Activated CD4-positive, alpha-beta T cell treated with anti-CD3 and anti-CD28 coated beads, Interleukin-2, Interleukin-6, amounts not matched to agents 100 ng/mL and 50 ng/mL, durations not matched to agents 16 hours and 8 hours (primary cell): ENCODE measurements around the gene ERC2.

Experiments used
- DNase-seq: peaks from one replicate; pipeline ENCODE4 v3.0.0-alpha.2; 2020

The ERC2 gene

GRCh38 chr3:56180433-56180832 lies 287.8 kb downstream of the ERC2 start:
- DNase-seq: no peak

GRCh38 chr3:56173601-56174000 lies 294.7 kb downstream of the ERC2 start:
- no peak for DNase-seq

- DNase-seq: no peak
These were observed 303.8 kb downstream of the ERC2 start for GRCh38 chr3:56164436-56164835.

GRCh38 chr3:56157693-56158362 lies 310.4 kb downstream of the ERC2 start:
- no peak for DNase-seq

- DNase-seq: no peak
These were observed 314.0 kb downstream of the ERC2 start for GRCh38 chr3:56154297-56154696.

- DNase-seq: no peak
These were observed 320.9 kb downstream of the ERC2 start for GRCh38 chr3:56147354-56147753.

GRCh38 chr3:56145410-56145809 lies 322.9 kb downstream of the ERC2 start:
- DNase-seq: no peak

GRCh38 chr3:56144805-56145204 lies 323.5 kb downstream of the ERC2 start:
- DNase-seq: no peak

GRCh38 chr3:56137415-56137814 lies 330.9 kb downstream of the ERC2 start:
- no peak for DNase-seq

GRCh38 chr3:56136514-56136913 lies 331.8 kb downstream of the ERC2 start:
- no peak for DNase-seq

- no peak for DNase-seq
These were observed 332.3 kb downstream of the ERC2 start for GRCh38 chr3:56135941-56136340.

- no peak for DNase-seq
These were observed 334.8 kb downstream of the ERC2 start for GRCh38 chr3:56133423-56133822.

- DNase-seq: no peak
These were observed 335.5 kb downstream of the ERC2 start for GRCh38 chr3:56132762-56133161.

GRCh38 chr3:56131974-56132590 lies 336.2 kb downstream of the ERC2 start:
- DNase-seq: peak; percentile 72

GRCh38 chr3:56130036-56130435 lies 338.2 kb downstream of the ERC2 start:
- no peak for DNase-seq

- DNase-seq: no peak
These were observed 341.6 kb downstream of the ERC2 start for GRCh38 chr3:56126632-56127031.

GRCh38 chr3:56125358-56126005 lies 342.8 kb downstream of the ERC2 start:
- no peak for DNase-seq

GRCh38 chr3:56124546-56124945 lies 343.7 kb downstream of the ERC2 start:
- DNase-seq: no peak

GRCh38 chr3:56123487-56123886 lies 344.8 kb downstream of the ERC2 start:
- DNase-seq: no peak

GRCh38 chr3:56122911-56123310 lies 345.4 kb downstream of the ERC2 start:
- DNase-seq: no peak

GRCh38 chr3:56121716-56122115 lies 346.6 kb downstream of the ERC2 start:
- DNase-seq: no peak

GRCh38 chr3:56119575-56120349 lies 348.5 kb downstream of the ERC2 start:
- no peak for DNase-seq

- DNase-seq: no peak
These were observed 349.3 kb downstream of the ERC2 start for GRCh38 chr3:56118968-56119367.

GRCh38 chr3:56115698-56116097 lies 352.6 kb downstream of the ERC2 start:
- no peak for DNase-seq
